ENCODE data around the gene PMP22. TPM values are rescaled to one million over a fixed set of nuclear protein-coding genes. Genes with fewer than 3 reads are reported as not detected.

PMP22 gene
- 3.2 TPM in 1 of 2 replicates, not detected in the other for total RNA-seq (2014; rRNA removed; shearing (Covaris generic))

- in situ Hi-C loops (cut with HindIII; ENCODE audit: low sequenced_read_pairs): no loop called here
- no peak for DNase-seq (ENCODE audit: low spot score)
These were observed at the start of gene PMP22 for GRCh38 chr17:15265131-15265530. Gene PMP22 (minus strand): TSS chr17:15265326. CDS start chr17:15260727, 4,599 bp downstream.

GRCh38 chr17:15311996-15312395 lies 46.9 kb upstream of the PMP22 start:
- no peak for DNase-seq (ENCODE audit: low spot score)

GRCh38 chr17:15309793-15310192 lies 44.7 kb upstream of the PMP22 start:
- no peak for DNase-seq (ENCODE audit: low spot score)
- in situ Hi-C loops (cut with HindIII; ENCODE audit: low sequenced_read_pairs): no loop called here

More at GRCh38 chr17:15311996-15312395, 46.9 kb upstream of the PMP22 start:
- in situ Hi-C loops (cut with HindIII; ENCODE audit: low sequenced_read_pairs): no loop called here

- in situ Hi-C loops (cut with HindIII; ENCODE audit: low sequenced_read_pairs): no loop called here
- DNase-seq (ENCODE audit: low spot score): no peak
These were observed 44.1 kb upstream of the PMP22 start for GRCh38 chr17:15309236-15309635.

GRCh38 chr17:15308758-15309157 lies 43.6 kb upstream of the PMP22 start:
- in situ Hi-C loops (cut with HindIII; ENCODE audit: low sequenced_read_pairs): no loop called here
- DNase-seq (ENCODE audit: low spot score): no peak

- no peak for DNase-seq (ENCODE audit: low spot score)
- in situ Hi-C loops (cut with HindIII; ENCODE audit: low sequenced_read_pairs): no loop called here
These were observed 42.6 kb upstream of the PMP22 start for GRCh38 chr17:15307710-15308111.

- no peak for DNase-seq (ENCODE audit: low spot score)
- in situ Hi-C loops (cut with HindIII; ENCODE audit: low sequenced_read_pairs): no loop called here
These were observed 38.7 kb upstream of the PMP22 start for GRCh38 chr17:15303851-15304250.

- DNase-seq (ENCODE audit: low spot score): no peak
- in situ Hi-C loops (cut with HindIII; ENCODE audit: low sequenced_read_pairs): no loop called here
These were observed 38.1 kb upstream of the PMP22 start for GRCh38 chr17:15303268-15303667.

- in situ Hi-C loops (cut with HindIII; ENCODE audit: low sequenced_read_pairs): no loop called here
- no peak for DNase-seq (ENCODE audit: low spot score)
These were observed 36.7 kb upstream of the PMP22 start for GRCh38 chr17:15301845-15302244.

GRCh38 chr17:15298176-15298575 lies 33.0 kb upstream of the PMP22 start:
- no peak for DNase-seq (ENCODE audit: low spot score)
- in situ Hi-C loops (cut with HindIII; ENCODE audit: low sequenced_read_pairs): no loop called here

GRCh38 chr17:15293558-15293957 lies 28.4 kb upstream of the PMP22 start:
- in situ Hi-C loops (cut with HindIII; ENCODE audit: low sequenced_read_pairs): no loop called here
- no peak for DNase-seq (ENCODE audit: low spot score)

GRCh38 chr17:15291674-15292361 lies 26.7 kb upstream of the PMP22 start:
- in situ Hi-C loops (cut with HindIII; ENCODE audit: low sequenced_read_pairs): no loop called here
- DNase-seq (ENCODE audit: low spot score): no peak

- DNase-seq (ENCODE audit: low spot score): no peak
- in situ Hi-C loops (cut with HindIII; ENCODE audit: low sequenced_read_pairs): no loop called here
These were observed 25.5 kb upstream of the PMP22 start for GRCh38 chr17:15290605-15291004.

GRCh38 chr17:15289285-15290183 lies 24.4 kb upstream of the PMP22 start:
- in situ Hi-C loops (cut with HindIII; ENCODE audit: low sequenced_read_pairs): no loop called here
- DNase-seq (ENCODE audit: low spot score): no peak

GRCh38 chr17:15288859-15289258 lies 23.7 kb upstream of the PMP22 start:
- in situ Hi-C loops (cut with HindIII; ENCODE audit: low sequenced_read_pairs): no loop called here
- no peak for DNase-seq (ENCODE audit: low spot score)

GRCh38 chr17:15287538-15288267 lies 22.6 kb upstream of the PMP22 start:
- no peak for DNase-seq (ENCODE audit: low spot score)
- in situ Hi-C loops (cut with HindIII; ENCODE audit: low sequenced_read_pairs): no loop called here

GRCh38 chr17:15285466-15285865 lies 20.3 kb upstream of the PMP22 start:
- in situ Hi-C loops (cut with HindIII; ENCODE audit: low sequenced_read_pairs): no loop called here

GRCh38 chr17:15284537-15284936 lies 19.4 kb upstream of the PMP22 start:
- in situ Hi-C loops (cut with HindIII; ENCODE audit: low sequenced_read_pairs): no loop called here
- DNase-seq (ENCODE audit: low spot score): no peak

More at GRCh38 chr17:15285466-15285865, 20.3 kb upstream of the PMP22 start:
- no peak for DNase-seq (ENCODE audit: low spot score)

GRCh38 chr17:15284107-15284506 lies 19.0 kb upstream of the PMP22 start:
- in situ Hi-C loops (cut with HindIII; ENCODE audit: low sequenced_read_pairs): no loop called here
- DNase-seq (ENCODE audit: low spot score): no peak

- in situ Hi-C loops (cut with HindIII; ENCODE audit: low sequenced_read_pairs): no loop called here
These were observed 16.8 kb upstream of the PMP22 start for GRCh38 chr17:15281909-15282308.

More at GRCh38 chr17:15281909-15282308, 16.8 kb upstream of the PMP22 start:
- no peak for DNase-seq (ENCODE audit: low spot score)
